Activated CD4-positive, alpha-beta T cell treated with anti-CD3 and anti-CD28 coated beads for 4 hours (primary cell): ENCODE results near the gene CDK19.
"Not testable (repeated sequence)": the region's sequence is repeated elsewhere in the genome, so short reads cannot be mapped to it uniquely, and the experiment has no call there.

Experiments
- DNase-seq, 2 donors: peaks; one replicate each; pipeline ENCODE4 v3.0.0-alpha.2; 2020

CDK19 gene

DNA sequence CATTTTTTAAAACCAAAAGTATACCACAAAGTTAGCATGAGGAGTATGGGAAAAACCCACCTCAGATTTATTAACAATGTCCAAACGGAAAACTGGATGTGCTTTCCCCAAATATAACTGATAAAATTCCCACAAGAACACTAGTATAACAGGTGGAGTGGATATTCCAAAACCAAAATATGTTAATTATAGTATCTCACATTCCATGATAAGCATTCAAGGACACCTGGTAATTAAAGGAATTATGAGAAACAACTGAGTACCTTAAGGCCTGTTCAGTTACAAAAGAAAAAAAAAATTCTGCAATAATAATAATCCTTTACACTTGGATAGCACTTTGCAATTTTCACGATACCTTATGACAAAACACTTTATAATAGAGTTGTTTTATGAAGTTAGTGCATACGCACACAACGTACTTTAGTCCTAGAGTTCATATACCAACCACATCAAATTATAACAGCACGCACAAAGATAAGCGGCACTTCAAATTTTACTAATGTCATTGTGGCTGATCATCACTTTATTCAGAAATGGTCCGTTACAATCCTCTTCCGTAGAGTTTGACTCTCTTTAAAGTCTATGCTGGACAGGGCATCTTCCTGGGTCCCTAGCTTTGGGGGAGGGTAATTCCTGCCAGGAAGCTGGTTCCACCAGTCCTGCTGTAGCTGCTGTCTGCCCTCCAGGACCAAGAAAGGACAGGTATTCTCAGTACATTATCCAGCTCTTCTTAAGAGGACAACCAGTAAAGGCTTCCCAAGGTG is 1.7 kb downstream of the CDK19 start:
- no peak for DNase-seq

DNA sequence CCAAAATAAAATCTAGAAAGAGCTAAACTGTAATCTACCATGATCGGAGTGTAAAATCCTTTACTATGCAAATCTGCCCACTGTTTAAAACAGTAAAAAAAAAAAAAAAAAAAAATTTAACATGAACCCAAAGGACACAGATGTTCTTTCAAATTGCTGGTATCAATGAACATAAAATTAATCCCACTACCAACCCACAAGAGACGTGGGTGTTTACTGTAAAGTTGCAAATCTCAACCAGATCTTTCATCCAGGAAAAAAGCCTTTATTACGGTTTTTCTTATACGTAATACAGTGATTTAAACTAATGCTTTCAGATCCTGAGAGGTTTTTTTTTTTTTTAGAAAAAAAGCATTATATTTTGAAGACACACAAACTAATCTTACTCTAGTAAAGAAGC is 2.5 kb downstream of the CDK19 start:
- DNase-seq: no peak

DNA sequence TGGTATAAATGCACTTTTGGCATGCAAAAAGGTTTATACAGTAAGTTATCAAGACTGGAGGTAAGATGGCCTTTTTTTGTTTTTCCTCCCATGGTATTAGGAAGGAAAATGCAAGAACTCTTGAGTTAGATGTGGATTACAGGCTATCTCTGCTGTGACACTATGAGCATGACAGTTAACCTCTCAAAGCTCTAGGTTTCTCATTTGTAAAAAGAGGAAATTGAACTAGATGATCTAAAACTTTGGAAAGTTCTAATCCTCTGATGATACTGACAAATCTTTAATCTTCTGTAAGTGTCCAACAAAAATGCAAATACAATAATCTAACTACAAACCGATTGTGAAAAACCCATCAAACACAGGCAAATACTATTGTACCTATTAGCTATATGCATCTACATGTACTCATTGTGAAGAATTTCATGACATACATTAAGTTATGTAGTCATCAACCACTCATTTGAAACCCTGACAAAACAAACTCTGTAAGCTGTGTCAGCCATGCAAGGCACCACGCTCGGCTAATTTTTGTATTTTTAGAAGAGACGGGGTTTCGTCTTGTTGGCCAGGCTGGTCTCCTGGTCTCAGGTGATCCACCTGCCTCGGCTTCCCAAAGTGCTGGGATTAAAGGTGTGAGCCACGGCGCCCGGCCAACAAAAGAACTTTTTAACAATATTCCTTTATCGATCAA is 4.2 kb downstream of the CDK19 start:
- no peak for DNase-seq

DNA sequence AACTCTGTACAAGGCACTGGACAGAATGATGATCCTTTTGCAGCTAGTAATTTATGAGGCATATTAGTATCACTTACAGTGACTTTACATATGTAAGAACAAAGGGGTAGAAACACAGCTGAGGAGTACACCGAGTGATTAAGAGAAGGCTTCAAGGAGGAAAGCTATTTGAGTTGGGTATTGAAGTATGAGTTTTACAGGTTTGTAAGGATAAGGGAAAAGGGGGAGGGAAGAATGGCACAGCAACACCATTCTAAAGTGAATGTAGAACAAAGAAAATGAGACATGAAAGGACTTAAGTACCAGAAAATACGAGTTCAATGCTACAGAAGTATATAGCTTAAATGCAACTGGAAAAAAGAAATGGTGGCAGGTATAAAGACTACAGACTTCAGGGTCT is 5.5 kb downstream of the CDK19 start:
- DNase-seq: no peak

DNA sequence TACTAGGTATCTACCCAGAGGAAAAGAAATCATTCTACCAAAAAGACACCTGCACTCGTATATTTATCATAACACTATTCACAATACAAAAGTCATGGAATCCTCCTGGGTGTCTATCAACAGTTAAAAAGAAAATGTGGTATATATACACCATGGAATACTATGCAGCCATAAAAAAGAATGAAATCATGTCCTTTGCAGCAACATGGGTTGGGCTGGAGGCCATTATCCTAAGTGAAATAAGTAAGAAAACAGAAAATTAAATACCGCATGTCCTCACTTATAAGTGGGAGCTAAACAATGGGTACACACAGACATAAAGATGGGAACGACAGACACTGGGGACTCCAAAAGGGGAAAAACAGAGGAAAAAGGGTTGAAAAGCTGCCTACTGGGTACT is 13.1 kb downstream of the CDK19 start:
- DNase-seq: not testable (repeated sequence)

DNA sequence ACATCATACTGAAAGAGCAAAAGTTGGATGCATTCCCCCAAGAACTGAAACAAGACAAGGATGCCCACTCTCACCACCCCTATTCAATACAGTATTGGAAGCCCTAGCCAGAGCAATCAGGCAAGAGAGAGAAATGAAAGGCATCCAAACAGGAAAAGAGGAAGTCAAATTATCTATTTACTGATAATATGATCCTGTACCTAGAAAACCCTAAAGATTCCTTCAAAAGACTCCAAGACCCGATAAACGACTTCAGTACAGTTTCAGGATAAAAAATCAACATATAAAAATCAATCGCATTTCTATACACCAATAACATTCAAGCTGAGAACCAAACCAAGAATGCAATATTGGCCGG is 14.5 kb downstream of the CDK19 start:
- no peak for DNase-seq

DNA sequence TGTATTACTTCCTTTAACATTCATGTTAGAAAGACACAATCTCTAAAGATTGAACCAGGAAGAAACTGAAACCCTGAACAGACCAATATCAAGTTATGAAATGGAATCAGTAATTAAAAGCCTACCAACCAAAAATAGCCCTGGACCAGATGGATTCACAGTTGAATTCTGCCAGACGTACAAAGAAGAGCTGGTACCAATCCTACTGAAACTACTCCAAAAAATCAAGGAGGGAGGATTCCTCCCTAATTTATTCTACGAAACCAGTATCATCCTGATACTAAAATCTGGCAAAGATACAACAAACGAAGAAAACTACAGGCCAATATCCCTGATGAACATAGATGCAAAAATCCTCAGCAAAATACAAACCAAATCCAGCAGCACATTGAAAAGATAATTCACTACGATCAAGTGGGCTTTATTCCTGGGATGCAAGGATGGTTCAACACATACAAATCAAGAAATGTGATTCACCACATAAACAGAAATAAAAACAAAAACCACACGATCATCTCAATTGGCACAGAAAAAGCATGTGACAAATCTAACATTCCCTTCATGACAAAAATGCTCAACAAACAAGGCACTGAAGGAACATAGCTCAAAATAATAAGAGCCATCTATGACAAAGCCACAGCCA is 15.0 kb downstream of the CDK19 start:
- no peak for DNase-seq

DNA sequence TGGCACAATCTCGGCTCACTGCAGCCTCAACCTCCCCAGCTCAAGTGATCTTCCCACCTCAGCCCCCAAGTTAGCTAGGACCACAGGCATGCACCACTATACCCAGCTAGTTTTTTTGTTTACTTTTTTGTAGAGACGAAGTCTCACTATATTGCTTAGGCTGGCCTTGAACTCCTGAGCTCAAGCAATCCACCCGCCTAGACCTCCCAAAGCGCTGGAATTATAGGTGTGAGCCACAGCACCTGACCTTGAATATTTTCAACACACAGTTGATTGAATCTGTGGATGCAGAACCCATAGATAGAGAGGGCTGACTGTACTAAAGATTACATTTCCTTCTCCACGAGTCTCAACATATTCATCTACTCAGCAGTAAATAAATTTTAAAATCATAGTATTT is 15.6 kb downstream of the CDK19 start:
- DNase-seq: no peak

DNA sequence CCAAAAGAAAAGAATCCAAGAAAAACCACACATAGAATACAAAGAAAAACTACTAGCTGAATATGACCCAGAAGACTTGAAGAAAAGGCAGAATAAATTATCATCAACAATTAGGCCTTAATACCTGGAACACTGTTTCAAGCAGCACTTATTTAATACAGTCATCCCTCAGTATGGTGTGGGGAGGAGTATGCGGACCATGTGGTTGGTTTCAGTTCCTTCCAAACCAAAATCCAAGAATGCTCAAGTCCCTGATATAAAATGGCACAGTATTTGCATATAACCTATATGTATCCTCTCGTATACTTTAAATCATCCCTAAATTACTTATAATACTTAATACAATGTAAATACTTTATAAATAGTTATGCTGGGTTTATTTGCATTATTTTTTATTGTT is 16.1 kb downstream of the CDK19 start:
- no peak for DNase-seq

DNA sequence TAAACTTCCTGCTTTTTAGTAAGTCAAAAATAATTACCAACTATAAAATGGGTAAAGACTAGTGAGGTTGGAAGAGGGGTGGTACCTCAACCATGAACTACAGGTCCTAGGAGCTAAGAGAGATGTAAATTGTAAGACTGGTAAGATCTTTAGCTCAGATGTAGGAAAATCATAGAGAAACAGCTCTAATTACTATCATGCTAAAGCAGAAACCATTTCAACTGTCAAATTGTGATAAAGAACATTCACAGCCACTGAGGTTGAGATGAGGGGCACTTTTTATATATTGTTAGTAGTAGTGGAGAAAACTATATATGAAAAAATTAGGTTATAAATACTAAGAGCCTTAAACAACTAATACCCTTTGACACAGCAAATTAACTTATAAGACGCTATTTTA is 20.0 kb downstream of the CDK19 start:
- no peak for DNase-seq

DNA sequence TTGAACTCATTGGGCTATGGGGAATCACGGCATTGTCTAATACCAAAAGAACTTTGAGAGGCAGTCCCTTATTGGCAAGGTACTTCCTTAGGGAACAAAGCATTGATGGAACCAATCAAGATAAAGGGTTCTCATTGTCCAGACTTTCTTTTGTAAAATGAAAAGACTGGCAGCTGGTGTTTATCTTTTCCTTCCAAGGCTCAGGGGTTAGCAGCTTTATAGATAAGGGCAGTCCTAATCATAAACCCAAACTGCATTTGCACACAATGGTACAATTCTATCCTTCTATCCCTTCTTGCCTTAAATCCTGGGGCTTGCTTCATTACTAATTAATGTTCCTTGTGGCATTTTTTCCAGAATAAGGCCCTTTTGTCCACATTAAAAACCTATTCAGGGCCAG is 28.6 kb downstream of the CDK19 start:
- no peak for DNase-seq

DNA sequence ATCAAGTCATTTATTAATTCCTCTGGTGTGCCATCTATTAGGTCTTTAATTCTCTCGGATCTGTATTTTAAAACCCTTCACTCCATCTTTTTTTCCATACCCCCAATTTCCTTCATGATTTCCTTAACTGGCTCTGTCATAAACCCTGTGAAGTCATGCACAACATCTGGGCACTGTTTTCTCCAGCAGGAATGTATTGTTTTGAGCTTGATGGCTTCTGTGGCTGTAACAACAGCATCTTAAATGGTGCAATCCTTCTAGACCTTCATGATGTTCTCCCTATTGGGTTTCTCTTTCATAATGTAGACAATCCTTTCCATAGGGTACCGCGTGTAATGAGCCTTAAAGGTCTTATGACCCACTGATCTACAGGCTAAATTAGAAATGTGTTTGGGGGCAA is 29.0 kb downstream of the CDK19 start:
- DNase-seq: no peak

DNA sequence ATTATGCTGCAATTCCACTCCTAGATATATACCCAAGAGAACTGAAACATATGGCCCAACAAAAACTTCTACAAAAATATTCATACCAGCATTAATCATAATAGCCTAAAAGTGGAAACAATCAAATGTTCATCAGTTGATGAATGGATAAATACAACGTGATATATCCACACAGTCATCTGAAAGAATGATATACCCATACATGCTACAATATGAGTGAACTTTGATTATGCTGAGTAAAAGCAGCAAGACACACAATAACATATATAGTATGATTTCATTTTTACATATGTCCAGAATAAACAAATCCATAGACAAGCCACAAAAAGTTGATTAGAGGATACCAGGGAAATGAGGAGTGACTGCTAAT is 30.7 kb downstream of the CDK19 start:
- DNase-seq: no peak

DNA sequence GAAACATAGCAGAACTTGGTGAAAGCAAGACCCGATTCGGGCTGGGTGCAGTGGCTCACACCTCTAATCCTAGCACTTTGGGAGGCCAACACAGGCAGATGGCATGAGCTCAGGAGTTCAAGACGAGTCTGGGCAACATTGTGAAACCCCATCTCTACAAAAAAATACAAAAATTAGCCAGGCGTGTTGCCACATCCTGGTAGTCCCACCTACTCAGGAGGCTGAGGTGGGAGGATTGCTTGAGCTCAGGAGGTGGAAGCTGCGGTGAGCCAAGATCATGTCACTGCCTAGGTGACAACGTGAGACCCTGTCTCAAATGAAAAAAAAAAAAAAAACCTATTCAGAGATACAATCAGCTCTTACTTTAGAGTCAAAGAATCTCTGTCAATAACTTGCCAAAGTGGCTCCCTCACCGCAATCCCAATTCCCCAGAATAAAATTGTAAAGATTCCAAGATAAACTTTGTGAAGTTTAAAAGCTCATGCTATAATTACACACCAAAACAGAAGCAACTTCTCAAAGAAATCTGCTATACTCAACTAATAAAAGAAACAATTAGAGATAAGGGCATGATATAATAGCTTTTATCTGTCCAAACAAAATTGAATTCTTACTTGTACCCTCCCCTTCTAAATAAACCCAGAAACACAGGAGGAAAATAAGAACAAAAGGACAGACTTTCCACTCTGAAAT is 33.6 kb downstream of the CDK19 start:
- no peak for DNase-seq

DNA sequence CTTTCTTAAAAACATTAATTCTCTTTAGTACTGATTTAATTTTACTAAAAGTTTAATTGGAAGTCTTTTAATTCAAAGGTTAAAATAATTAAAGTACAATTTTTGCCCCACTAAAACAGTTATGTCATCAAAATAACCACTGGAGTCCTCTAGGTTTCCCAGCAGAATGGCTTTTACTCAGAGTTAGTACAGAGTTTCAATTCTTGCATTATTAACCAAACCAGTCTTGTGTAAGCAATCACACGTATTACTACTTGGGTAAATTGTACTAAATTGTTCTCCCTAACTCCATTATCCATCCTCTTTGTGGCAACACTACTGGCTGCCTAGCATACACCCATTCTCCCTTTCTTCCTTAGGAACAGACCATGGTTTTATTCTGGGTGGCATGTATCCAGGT is 36.9 kb downstream of the CDK19 start:
- no peak for DNase-seq

DNA sequence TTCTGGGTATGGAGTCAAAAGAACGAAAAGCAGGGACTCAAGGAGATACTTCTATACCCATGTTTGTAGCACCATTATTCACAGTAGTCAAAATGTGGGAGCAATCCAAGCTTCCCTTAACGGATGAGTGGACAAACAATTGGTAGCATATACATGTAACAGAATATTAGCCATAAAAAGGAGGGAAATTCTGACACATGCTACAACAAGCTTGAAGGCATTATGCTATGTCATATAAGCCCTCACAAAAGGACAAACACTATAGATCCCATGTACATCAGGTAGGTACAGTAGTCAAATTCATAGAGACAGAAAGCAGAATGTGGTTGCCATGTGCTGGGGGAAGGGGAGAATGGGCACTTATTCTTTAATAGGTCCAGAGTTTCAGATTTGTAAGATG is 37.6 kb downstream of the CDK19 start:
- DNase-seq: no peak

DNA sequence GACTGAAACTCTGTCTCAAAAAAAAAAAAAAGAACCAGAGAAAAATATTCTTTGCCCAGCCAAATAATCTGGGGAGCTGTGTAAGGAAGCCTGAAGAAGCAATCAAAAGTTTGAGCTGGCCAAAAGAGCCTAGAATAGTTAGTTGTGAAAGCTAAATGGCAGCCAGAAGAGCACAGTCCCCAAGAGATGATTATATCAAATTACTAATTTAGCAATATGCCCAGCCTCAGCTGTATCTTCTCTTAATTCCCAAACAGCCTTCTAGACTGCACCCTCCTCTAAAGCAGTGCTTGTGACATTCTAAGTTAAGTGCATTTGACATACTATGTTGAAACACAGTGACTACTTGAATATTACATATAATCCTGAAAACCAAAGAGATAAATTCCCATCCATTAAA is 38.9 kb downstream of the CDK19 start:
- DNase-seq: no peak

DNA sequence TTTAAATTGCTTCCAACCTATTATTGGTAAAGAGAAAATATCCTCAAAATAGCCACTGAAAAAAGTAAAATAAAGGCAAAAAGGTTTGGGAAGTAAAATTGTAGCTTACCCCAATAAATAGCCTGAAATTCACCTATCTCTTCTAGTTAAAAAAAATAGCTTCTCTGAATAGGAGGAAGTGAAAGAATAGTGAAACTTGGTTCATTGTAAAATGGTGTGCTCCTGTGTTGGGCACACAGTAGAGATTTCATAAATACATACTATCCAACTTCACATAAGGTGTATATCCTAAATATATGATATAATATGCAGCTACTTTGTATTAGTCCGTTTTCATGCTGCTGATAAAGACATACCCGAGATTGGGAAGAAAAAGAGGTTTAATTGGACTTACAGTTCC is 45.3 kb downstream of the CDK19 start:
- DNase-seq: no peak

DNA sequence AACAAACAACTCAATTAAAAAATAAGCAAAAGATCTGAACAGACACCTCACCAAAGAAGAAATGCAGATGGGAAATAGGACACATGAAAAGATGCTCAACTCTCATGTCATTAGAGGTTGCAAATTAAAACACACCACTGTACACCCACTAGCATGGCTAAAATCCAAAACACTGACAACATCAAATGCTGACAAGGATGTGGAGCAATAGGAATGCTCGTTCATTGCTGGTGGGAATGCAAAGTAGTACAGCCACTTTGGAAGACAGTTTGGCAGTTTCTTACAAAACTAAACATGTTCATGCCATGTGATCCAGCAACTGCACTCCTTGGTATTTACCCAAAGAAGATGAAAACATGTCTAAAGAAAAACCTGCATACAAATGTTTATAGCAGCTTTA is 47.2 kb downstream of the CDK19 start:
- DNase-seq: no peak

DNA sequence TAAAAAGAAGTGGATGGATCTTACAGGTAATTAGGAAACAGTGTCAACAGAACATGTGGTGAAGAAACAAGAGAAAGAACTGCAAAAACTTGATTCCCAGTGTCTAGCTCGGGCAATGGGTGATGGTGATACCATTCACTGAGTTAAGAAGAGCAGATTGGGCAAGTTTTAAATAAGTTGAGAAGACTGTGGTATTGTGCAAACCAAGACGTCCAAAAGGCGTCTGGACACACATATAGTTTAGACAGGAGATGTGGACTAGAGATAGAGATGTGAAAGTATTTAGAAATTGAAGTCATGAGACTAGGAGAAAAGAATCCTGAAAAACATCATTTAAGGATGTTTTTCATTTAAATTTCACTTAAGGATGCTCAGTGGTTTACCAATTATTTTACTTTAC is 53.9 kb downstream of the CDK19 start:
- no peak for DNase-seq

DNA sequence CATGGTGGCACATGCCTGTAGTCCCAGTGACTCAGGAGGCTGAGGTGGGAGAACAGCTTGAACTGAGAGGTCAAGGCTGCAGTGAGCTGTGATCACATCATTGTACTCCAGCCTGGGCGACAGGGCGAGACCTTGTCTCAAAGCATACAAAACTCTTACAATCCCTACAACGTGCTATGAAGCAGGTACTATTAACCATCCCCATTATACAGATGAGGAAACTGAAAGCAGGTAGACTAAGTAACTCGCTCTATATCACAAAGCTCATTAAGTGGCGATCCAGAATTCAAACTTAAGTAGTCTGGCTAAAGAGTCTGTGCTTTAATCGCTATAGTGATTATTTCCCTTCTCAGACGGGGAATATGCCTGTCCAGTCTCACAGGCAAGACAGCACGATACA is 54.7 kb downstream of the CDK19 start:
- no peak for DNase-seq

DNA sequence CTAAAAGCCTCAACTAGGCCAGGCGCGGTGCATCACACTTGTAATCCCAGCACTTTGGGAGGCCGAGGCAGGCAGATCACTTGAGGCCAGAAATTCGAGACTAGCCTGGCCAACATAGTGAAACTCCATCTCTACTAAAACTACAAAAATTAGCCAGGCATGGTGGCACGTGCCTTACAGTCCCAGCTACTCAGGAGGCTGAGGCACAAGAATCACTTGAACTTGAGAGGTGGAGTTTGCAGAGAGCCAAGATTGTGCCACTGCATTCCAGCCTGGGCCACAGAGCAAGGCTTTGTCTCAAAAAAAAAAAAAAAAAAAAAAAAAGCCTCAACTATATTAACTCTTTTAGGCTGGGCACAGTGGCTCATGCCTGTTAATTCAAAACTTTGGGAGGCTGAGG is 55.2 kb downstream of the CDK19 start:
- DNase-seq: not testable (repeated sequence)

DNA sequence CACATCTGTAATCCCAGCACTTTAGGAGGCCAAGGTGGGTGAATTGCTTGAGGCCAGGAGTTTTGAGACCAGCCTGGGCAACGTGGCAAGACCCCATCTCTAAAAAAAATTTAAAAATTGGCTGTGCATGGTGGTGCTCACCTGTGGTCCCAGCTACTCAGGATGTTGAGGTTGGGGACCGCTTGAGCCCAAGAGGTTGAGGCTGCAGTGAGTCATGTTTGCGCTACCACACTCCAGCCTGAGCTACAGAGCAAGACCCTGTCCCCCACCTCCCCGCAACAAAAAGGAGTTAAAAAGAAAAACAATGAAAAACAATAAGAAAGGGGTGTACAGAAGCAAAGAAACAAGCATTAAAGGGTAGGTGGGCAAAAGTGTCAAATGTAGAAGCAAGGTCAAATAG is 57.3 kb downstream of the CDK19 start:
- DNase-seq: no peak

DNA sequence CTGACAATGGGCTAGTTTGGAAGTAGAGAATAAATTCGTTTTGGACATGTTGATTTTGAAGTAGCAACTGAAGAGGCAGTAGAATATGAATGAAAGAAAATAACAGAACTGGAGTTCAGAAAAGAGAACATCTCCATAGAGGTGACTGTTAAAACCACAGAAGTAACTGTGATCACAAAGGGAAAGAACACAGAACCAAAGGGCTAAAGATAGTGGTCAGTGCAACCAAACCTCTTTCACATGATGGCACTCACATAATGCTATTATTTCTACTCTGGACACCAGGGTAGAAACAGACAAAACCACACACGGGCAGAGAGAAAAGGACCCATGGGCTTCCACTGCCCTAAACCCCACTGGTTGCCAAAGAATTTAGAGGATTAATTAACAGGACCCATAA is 58.5 kb downstream of the CDK19 start:
- DNase-seq: no peak
